HG02884 (cell line): ENCODE data around the gene RAB18.
"Not testable (repeated sequence)": the region's sequence is repeated elsewhere in the genome, so short reads cannot be mapped to it uniquely, and the experiment has no call there.

ENCODE experiments used
- ATAC-seq: cut with Tn5 transposase; IDR thresholded peaks from one replicate; pipeline ENCODE4 v1.9.1; 2021; ENCODE audit warnings: mild to moderate bottlenecking, moderate library complexity; ENCODE audit not compliant: unreplicated experiment

The RAB18 gene

GRCh38 chr10:27504007-27504807 is at the start of gene RAB18:
Gene RAB18 (plus strand): TSS chr10:27504304. CDS start chr10:27504370, 66 bp downstream.
- peak; percentile 96 for ATAC-seq

- no peak for ATAC-seq
These were observed 49.3 kb upstream of the RAB18 start for GRCh38 chr10:27454837-27455236.

- no peak for ATAC-seq
These were observed 46.7 kb upstream of the RAB18 start for GRCh38 chr10:27457261-27457945.

- ATAC-seq: no peak
These were observed 46.1 kb upstream of the RAB18 start for GRCh38 chr10:27457966-27458365.

- no peak for ATAC-seq
These were observed 42.8 kb upstream of the RAB18 start for GRCh38 chr10:27461312-27461711.

- ATAC-seq: no peak
These were observed 40.1 kb upstream of the RAB18 start for GRCh38 chr10:27463961-27464360.

- peak; percentile 69 for ATAC-seq
These were observed 39.1 kb upstream of the RAB18 start for GRCh38 chr10:27464993-27465392.

- not testable (repeated sequence) for ATAC-seq
These were observed 38.5 kb upstream of the RAB18 start for GRCh38 chr10:27465596-27465995.

GRCh38 chr10:27470885-27471284 is 33.2 kb upstream of the RAB18 start:
- no peak for ATAC-seq

- ATAC-seq: no peak
These were observed 29.4 kb upstream of the RAB18 start for GRCh38 chr10:27474741-27475140.

GRCh38 chr10:27479016-27479415 is 25.1 kb upstream of the RAB18 start:
- ATAC-seq: no peak

GRCh38 chr10:27481486-27481885 is 22.6 kb upstream of the RAB18 start:
- ATAC-seq: no peak

GRCh38 chr10:27482984-27483956 is 20.8 kb upstream of the RAB18 start:
- no peak for ATAC-seq

- no peak for ATAC-seq
These were observed 18.7 kb upstream of the RAB18 start for GRCh38 chr10:27485368-27485767.

- ATAC-seq: no peak
These were observed 18.1 kb upstream of the RAB18 start for GRCh38 chr10:27485986-27486385.

GRCh38 chr10:27490807-27491206 is 13.3 kb upstream of the RAB18 start:
- ATAC-seq: no peak

- ATAC-seq: no peak
These were observed 9.8 kb upstream of the RAB18 start for GRCh38 chr10:27494116-27494805.

- no peak for ATAC-seq
These were observed 8.0 kb upstream of the RAB18 start for GRCh38 chr10:27496137-27496536.

GRCh38 chr10:27500096-27500495 is 4.0 kb upstream of the RAB18 start:
- ATAC-seq: no peak

GRCh38 chr10:27500886-27501285 is 3.2 kb upstream of the RAB18 start:
- ATAC-seq: no peak
